HEK293 (cell line): ENCODE results near the gene C14orf132.

ENCODE experiments used
- TCF7L2 ChIP-seq: IDR thresholded peaks from 2 replicates; pipeline ENCODE4 v1.6.1; 2011; ENCODE audit warnings: low read depth, mild to moderate bottlenecking, inconsistent platforms, low read length, moderate library complexity, borderline replicate concordance
- ZBTB1 ChIP-seq: fragments of 450-650 bp; formaldehyde crosslinking; IDR thresholded peaks from 2 replicates; pipeline ENCODE4 v1.5.1; 2016; ENCODE audit warnings: missing biosample characterization, missing genetic modification characterization
- ZBTB8A ChIP-seq: fragments of 450-650 bp; formaldehyde crosslinking; IDR thresholded peaks from 2 replicates; pipeline ENCODE4 v1.5.1; 2016; ENCODE audit warnings: missing biosample characterization, missing genetic modification characterization
- ZNF274 ChIP-seq, 2 experiments: fragments of 200-500 bp in 1 of 2; fragments of 450-650 bp in 1 of 2; sonication (Bioruptor generic) in 1 of 2; formaldehyde crosslinking in 1 of 2; IDR thresholded peaks; 2 replicates each; pipeline versions ENCODE4 v1.5.1 to v1.6.1; 2014 to 2016; ENCODE audit warnings: borderline replicate concordance in 1 of 2, inconsistent platforms in 1 of 2, low read length in 1 of 2, missing biosample characterization in 1 of 2, missing genetic modification characterization in 1 of 2
- ZNF311 ChIP-seq: fragments of 450-650 bp; formaldehyde crosslinking; IDR thresholded peaks from 2 replicates; pipeline ENCODE4 v1.5.1; 2017; ENCODE audit warnings: missing biosample characterization, missing genetic modification characterization, borderline replicate concordance
- ZNF404 ChIP-seq: fragments of 450-650 bp; formaldehyde crosslinking; IDR thresholded peaks from 2 replicates; pipeline ENCODE4 v1.5.1; 2017; ENCODE audit warnings: missing biosample characterization, missing genetic modification characterization
- ZNF785 ChIP-seq: fragments of 450-650 bp; formaldehyde crosslinking; IDR thresholded peaks from 2 replicates; pipeline ENCODE4 v1.5.1; 2016; ENCODE audit warnings: missing biosample characterization, missing genetic modification characterization
- TF ChIP-seq, protein P1 (sequence below): fragments of 450-650 bp; formaldehyde crosslinking; IDR thresholded peaks from 2 replicates; pipeline ENCODE4 v1.5.1; 2016; ENCODE audit warnings: missing biosample characterization, missing genetic modification characterization
- TF ChIP-seq, protein P2 (sequence below): sonication (generic); formaldehyde crosslinking; IDR thresholded peaks from 2 replicates; pipeline ENCODE4 v1.8.1; 2022; ENCODE audit warnings: mild to moderate bottlenecking, moderate library complexity, missing genetic modification reagents
- TF ChIP-seq, protein P3 (sequence below): fragments of 450-650 bp; formaldehyde crosslinking; IDR thresholded peaks from 2 replicates; pipeline ENCODE4 v1.5.1; 2016; ENCODE audit warnings: missing biosample characterization, missing genetic modification characterization, borderline replicate concordance

DNA sequence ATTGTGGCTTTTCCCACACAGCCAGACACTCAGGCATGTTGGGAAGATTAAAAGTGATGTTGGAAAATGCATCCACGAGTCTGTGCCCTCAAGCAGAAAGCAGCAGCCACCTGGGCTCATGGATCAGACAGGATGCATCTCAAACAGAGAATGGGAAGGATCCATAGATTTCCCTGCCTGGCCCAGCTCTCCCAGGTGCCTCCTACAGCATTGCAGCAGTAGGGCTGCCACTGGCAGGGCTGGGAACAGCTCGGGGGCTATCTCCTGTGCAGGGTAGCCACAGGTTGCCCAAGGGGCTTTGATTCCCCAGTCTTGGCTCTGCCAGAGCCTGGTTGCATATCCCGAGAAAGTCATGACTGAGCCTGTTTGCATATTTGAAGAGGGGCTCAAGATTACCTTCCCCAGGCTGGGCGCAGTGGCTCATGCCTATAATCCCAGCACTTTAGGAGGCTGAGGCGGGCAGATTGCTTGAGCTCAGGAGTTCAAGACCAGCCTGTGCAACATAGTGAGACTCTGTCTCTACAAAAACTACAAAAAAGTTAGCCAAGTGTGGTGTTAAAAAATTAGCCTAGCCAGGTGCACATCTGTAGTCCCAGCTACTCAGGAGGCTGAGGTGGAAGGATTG is 19.5 kb downstream of the C14orf132 start:
- TF ChIP-seq, protein P1, sequence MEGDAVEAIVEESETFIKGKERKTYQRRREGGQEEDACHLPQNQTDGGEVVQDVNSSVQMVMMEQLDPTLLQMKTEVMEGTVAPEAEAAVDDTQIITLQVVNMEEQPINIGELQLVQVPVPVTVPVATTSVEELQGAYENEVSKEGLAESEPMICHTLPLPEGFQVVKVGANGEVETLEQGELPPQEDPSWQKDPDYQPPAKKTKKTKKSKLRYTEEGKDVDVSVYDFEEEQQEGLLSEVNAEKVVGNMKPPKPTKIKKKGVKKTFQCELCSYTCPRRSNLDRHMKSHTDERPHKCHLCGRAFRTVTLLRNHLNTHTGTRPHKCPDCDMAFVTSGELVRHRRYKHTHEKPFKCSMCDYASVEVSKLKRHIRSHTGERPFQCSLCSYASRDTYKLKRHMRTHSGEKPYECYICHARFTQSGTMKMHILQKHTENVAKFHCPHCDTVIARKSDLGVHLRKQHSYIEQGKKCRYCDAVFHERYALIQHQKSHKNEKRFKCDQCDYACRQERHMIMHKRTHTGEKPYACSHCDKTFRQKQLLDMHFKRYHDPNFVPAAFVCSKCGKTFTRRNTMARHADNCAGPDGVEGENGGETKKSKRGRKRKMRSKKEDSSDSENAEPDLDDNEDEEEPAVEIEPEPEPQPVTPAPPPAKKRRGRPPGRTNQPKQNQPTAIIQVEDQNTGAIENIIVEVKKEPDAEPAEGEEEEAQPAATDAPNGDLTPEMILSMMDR, result no peak
- TF ChIP-seq ZNF404 (tag by site-specific recombination) (no peak), ZNF311 (tag by site-specific recombination) (no peak), ZNF785 (tag by site-specific recombination) (no peak), TCF7L2 (no peak), ZNF274 (IDR thresholded peaks at IDR 0.05; ENCODE audit: low read length) (no peak), ZNF274 (tag by site-specific recombination; IDR thresholded peaks at IDR 0.05; ENCODE audit: borderline replicate concordance) (no peak), ZBTB1 (tag by site-specific recombination) (no peak), ZBTB8A (tag by site-specific recombination) (no peak)
- TF ChIP-seq, protein P2, sequence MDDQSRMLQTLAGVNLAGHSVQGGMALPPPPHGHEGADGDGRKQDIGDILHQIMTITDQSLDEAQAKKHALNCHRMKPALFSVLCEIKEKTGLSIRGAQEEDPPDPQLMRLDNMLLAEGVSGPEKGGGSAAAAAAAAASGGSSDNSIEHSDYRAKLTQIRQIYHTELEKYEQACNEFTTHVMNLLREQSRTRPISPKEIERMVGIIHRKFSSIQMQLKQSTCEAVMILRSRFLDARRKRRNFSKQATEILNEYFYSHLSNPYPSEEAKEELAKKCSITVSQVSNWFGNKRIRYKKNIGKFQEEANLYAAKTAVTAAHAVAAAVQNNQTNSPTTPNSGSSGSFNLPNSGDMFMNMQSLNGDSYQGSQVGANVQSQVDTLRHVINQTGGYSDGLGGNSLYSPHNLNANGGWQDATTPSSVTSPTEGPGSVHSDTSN (CRISPR knock-in tag), result no peak
- TF ChIP-seq, protein P3, sequence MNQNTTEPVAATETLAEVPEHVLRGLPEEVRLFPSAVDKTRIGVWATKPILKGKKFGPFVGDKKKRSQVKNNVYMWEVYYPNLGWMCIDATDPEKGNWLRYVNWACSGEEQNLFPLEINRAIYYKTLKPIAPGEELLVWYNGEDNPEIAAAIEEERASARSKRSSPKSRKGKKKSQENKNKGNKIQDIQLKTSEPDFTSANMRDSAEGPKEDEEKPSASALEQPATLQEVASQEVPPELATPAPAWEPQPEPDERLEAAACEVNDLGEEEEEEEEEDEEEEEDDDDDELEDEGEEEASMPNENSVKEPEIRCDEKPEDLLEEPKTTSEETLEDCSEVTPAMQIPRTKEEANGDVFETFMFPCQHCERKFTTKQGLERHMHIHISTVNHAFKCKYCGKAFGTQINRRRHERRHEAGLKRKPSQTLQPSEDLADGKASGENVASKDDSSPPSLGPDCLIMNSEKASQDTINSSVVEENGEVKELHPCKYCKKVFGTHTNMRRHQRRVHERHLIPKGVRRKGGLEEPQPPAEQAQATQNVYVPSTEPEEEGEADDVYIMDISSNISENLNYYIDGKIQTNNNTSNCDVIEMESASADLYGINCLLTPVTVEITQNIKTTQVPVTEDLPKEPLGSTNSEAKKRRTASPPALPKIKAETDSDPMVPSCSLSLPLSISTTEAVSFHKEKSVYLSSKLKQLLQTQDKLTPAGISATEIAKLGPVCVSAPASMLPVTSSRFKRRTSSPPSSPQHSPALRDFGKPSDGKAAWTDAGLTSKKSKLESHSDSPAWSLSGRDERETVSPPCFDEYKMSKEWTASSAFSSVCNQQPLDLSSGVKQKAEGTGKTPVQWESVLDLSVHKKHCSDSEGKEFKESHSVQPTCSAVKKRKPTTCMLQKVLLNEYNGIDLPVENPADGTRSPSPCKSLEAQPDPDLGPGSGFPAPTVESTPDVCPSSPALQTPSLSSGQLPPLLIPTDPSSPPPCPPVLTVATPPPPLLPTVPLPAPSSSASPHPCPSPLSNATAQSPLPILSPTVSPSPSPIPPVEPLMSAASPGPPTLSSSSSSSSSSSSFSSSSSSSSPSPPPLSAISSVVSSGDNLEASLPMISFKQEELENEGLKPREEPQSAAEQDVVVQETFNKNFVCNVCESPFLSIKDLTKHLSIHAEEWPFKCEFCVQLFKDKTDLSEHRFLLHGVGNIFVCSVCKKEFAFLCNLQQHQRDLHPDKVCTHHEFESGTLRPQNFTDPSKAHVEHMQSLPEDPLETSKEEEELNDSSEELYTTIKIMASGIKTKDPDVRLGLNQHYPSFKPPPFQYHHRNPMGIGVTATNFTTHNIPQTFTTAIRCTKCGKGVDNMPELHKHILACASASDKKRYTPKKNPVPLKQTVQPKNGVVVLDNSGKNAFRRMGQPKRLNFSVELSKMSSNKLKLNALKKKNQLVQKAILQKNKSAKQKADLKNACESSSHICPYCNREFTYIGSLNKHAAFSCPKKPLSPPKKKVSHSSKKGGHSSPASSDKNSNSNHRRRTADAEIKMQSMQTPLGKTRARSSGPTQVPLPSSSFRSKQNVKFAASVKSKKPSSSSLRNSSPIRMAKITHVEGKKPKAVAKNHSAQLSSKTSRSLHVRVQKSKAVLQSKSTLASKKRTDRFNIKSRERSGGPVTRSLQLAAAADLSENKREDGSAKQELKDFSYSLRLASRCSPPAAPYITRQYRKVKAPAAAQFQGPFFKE (tag by site-specific recombination), result no peak
